PC-9 (cell line): ENCODE measurements around the gene ADAMTS2.

ENCODE experiments used
- EZH2 ChIP-seq: fragments of 200-600 bp; sonication (generic); IDR thresholded peaks from 2 replicates; pipeline ENCODE4 v1.8.0; 2017; ENCODE audit warnings: antibody characterized with exemption, low read depth
- TF ChIP-seq, protein P1 (sequence below): fragments of 200-600 bp; sonication (generic); conservative IDR thresholded peaks from 2 replicates; pipeline ENCODE4 v1.6.1; 2017; ENCODE audit warnings: mixed run types, antibody characterized with exemption, mild to moderate bottlenecking, moderate library complexity

DNA sequence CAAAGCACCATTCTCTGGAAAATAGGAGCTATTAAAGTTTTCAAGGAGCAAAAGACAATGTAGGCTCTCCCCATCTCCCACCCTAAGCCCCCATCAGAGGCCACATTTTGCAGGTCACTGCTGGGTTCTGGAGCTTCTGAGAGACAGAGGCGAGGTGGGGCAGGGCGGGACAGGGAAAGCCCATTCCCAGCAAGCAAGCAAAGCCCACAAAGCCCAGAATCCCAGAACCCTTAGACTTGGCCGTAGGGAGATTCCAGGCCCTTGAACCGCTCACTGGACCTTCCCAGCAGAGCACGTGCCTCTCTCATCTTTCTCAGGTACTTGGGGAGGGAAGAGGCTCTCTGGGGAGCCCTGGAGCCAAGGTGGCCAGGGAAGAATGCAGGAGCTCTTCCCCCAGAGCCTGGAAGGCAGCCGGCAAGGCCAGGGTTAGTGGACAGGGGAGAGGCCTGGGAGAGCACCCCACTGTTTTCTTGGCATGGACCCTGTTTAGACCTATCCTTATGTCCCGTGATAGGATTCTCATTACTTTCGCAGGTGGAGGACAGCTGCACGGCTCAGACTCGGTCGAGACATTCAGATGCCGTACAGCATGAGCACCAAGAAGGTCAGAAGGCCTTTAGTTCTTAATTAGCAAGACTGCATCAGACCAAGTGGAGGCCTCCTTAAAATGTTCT lies 232.7 kb downstream of the ADAMTS2 start:
- TF ChIP-seq, protein P1, sequence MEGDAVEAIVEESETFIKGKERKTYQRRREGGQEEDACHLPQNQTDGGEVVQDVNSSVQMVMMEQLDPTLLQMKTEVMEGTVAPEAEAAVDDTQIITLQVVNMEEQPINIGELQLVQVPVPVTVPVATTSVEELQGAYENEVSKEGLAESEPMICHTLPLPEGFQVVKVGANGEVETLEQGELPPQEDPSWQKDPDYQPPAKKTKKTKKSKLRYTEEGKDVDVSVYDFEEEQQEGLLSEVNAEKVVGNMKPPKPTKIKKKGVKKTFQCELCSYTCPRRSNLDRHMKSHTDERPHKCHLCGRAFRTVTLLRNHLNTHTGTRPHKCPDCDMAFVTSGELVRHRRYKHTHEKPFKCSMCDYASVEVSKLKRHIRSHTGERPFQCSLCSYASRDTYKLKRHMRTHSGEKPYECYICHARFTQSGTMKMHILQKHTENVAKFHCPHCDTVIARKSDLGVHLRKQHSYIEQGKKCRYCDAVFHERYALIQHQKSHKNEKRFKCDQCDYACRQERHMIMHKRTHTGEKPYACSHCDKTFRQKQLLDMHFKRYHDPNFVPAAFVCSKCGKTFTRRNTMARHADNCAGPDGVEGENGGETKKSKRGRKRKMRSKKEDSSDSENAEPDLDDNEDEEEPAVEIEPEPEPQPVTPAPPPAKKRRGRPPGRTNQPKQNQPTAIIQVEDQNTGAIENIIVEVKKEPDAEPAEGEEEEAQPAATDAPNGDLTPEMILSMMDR: no peak
- no peak for TF ChIP-seq EZH2
